22Rv1 (cell line): ENCODE results near the gene SLC10A7.

Experiments used
- CTCF ChIP-seq: fragments of 450-650 bp; IDR thresholded peaks from 2 replicates; pipeline ENCODE4 v1.5.1; 2017; ENCODE audit warnings: mild to moderate bottlenecking
- ZFX ChIP-seq: fragments of 450-650 bp; IDR thresholded peaks from 2 replicates; pipeline ENCODE4 v1.6.1; 2017; ENCODE audit warnings: antibody characterized with exemption, borderline replicate concordance

- no peak for TF ChIP-seq CTCF
- no peak for TF ChIP-seq ZFX
These were observed 283.6 kb downstream of the SLC10A7 start for GRCh38 chr4:146238107-146238506.
